Small intestine (tissue), 7 donors: ENCODE data around the gene TMX4. TPM values are rescaled to one million over a fixed set of nuclear protein-coding genes. Genes with fewer than 3 reads are reported as not detected.
A peak's percentile ranks its signal among the peaks of the same experiment; 100 is the strongest.

Source experiments
- DNase-seq, 2 donors: peaks; one replicate each; pipeline versions ENCODE4 v3.0.0 to v3.0.0-alpha.2; 2013
- FAIRE-seq: peaks from 2 replicates; lab custom pipeline; 2012; peaks lifted over from hg19 to GRCh38; lab: Jason Lieb, UNC
- H3K27ac ChIP-seq, 3 donors: one replicate each; pipeline ENCODE4 v1.5.1; 2013; ENCODE audit warnings: low read length in 2 of 3, mild to moderate bottlenecking in 2 of 3, control low read depth in 1 of 3, inconsistent platforms in 1 of 3, low read depth in 1 of 3, moderate library complexity in 1 of 3
- H3K27me3 ChIP-seq, 3 donors: one replicate each; pipeline ENCODE4 v1.6.1; 2013; ENCODE audit warnings: low read length in 3 of 3, inconsistent platforms in 1 of 3; ENCODE audit not compliant: control insufficient read depth in 3 of 3, insufficient read depth in 3 of 3
- H3K36me3 ChIP-seq, 3 donors: one replicate each; pipeline ENCODE4 v1.6.1; 2013; ENCODE audit warnings: low read length in 3 of 3, inconsistent platforms in 1 of 3, low read depth in 1 of 3, mild to moderate bottlenecking in 1 of 3, moderate library complexity in 1 of 3; ENCODE audit not compliant: control insufficient read depth in 3 of 3, insufficient read depth in 2 of 3
- H3K4me1 ChIP-seq, 3 donors: one replicate each; pipeline ENCODE4 v1.6.1; 2013; ENCODE audit warnings: low read length in 2 of 3, inconsistent platforms in 1 of 3, low read depth in 1 of 3, mild to moderate bottlenecking in 1 of 3, moderate library complexity in 1 of 3; ENCODE audit not compliant: control insufficient read depth in 3 of 3, insufficient read depth in 2 of 3
- H3K4me3 ChIP-seq, 3 donors: one replicate each; pipeline ENCODE4 v1.5.1; 2013; ENCODE audit warnings: low read length in 3 of 3, control low read depth in 1 of 3, inconsistent platforms in 1 of 3, low read depth in 1 of 3, mild to moderate bottlenecking in 1 of 3, moderate library complexity in 1 of 3
- H3K9me3 ChIP-seq, 2 donors: one replicate each; pipeline ENCODE4 v1.6.1; 2013; ENCODE audit warnings: low read depth in 1 of 2, low read length in 1 of 2; ENCODE audit not compliant: control insufficient read depth in 2 of 2, insufficient read depth in 1 of 2
- WGBS, 3 donors: extraction: QIAGEN DNeasy Blood & Tissue Kit; methylation state at CpG; one replicate each; pipeline ENCODE4 v1.1.7; 2013; 5-methylcytosine and 5-hydroxymethylcytosine counted together
- polyA plus RNA-seq, 4 donors: library from polyadenylated mRNA; stranded (reverse) in 3 of 4; unstranded in 1 of 4; fragments of 200-250 nt in 3 of 4; fragments of 120-200 nt in 1 of 4; gene quantifications; one replicate each; pipeline versions ENCODE4 v1.2.1 to v1.2.3, GENCODE V29; 2013
- donor health status: healthy with polysubstance abuse.
- donor health status: control.
- donor health status: control.
- donor health status: Bipolar disorder and iron deficiency.
- donor health status: healthy.

The TMX4 gene
- polyA plus RNA-seq, 4 donors, result 4.7 to 17.9 (median 10.7) TPM

GRCh38 chr20:8057871-8058270 lies 38.3 kb upstream of the TMX4 start:
- FAIRE-seq (no peak), DNase-seq (no peak)
- H3K36me3 ChIP-seq, result no peaks in the 10 kb centered on the region
- no peaks in the 10 kb centered on the region for H3K27me3 ChIP-seq
- H3K27ac ChIP-seq, result no peak overlapping the region
- no peaks in the 10 kb centered on the region for H3K9me3 ChIP-seq
- H3K4me3 ChIP-seq, result no peak overlapping the region
- 60 to 65% (median 62%) methylated on average over 3 of the region's 3 CpGs for WGBS, 3 donors
- H3K4me1 ChIP-seq, result no peaks in the 10 kb centered on the region

- WGBS, 3 donors, result 54 to 58% (median 57%) methylated on average over 3 of the region's 3 CpGs
- no peaks in the 10 kb centered on the region for H3K4me1 ChIP-seq
- H3K9me3 ChIP-seq, result no peaks in the 10 kb centered on the region
- FAIRE-seq, result no peak
- no peak overlapping the region for H3K27ac ChIP-seq
- DNase-seq, result no peak
- peaks cover 0 to 7% (median 2%) of the 10 kb centered on the region in 3 donors for H3K27me3 ChIP-seq
- H3K36me3 ChIP-seq, result no peaks in the 10 kb centered on the region
- H3K4me3 ChIP-seq, result no peak overlapping the region
Measured at GRCh38 chr20:8055096-8055495, 35.5 kb upstream of the TMX4 start.

GRCh38 chr20:8050157-8050837 lies 30.7 kb upstream of the TMX4 start:
- no peaks in the 10 kb centered on the region for H3K4me1 ChIP-seq
- DNase-seq (no peak), FAIRE-seq (no peak)
- H3K36me3 ChIP-seq, result no peaks in the 10 kb centered on the region
- WGBS, 3 donors, result 40 to 67% (median 48%) methylated on average over 10 of the region's 10 CpGs
- no peak overlapping the region for H3K4me3 ChIP-seq
- no peak overlapping the region for H3K27ac ChIP-seq
- peaks cover 0 to 9% (median 2%) of the 10 kb centered on the region in 3 donors for H3K27me3 ChIP-seq
- H3K9me3 ChIP-seq, result no peaks in the 10 kb centered on the region

GRCh38 chr20:8049310-8049709 lies 29.7 kb upstream of the TMX4 start:
- Histone ChIP-seq H3K27me3 (peaks cover 0 to 10% (median 2%) of the 10 kb centered on the region in 3 donors), H3K4me1 (no peaks in the 10 kb centered on the region), H3K4me3 (no peak overlapping the region), H3K9me3 (no peaks in the 10 kb centered on the region), H3K36me3 (no peaks in the 10 kb centered on the region), H3K27ac (no peak overlapping the region)
- 88 to 94% (median 90%) methylated on average over 3 of the region's 3 CpGs for whole genome bisulfite sequencing, 3 donors
- no peak for DNase-seq
- FAIRE-seq, result no peak

GRCh38 chr20:8045946-8046345 lies 26.4 kb upstream of the TMX4 start:
- no peaks in the 10 kb centered on the region for H3K36me3 ChIP-seq
- no peaks in the 10 kb centered on the region for H3K4me1 ChIP-seq
- no peak for FAIRE-seq
- H3K27me3 ChIP-seq, result peaks cover 0 to 10% (median 2%) of the 10 kb centered on the region in 3 donors
- H3K27ac ChIP-seq, result no peak overlapping the region
- H3K9me3 ChIP-seq, result no peaks in the 10 kb centered on the region
- no peak for DNase-seq
- H3K4me3 ChIP-seq, result no peak overlapping the region
- 75 to 83% (median 78%) methylated on average over 1 of the region's 1 CpG for WGBS, 3 donors

GRCh38 chr20:8043687-8044282 lies 24.2 kb upstream of the TMX4 start:
- Histone ChIP-seq H3K4me1 (peaks cover 0 to under 1% (median 0%) of the 10 kb centered on the region in 3 donors), H3K9me3 (no peaks in the 10 kb centered on the region), H3K36me3 (no peaks in the 10 kb centered on the region), H3K27ac (no peak overlapping the region), H3K4me3 (no peak overlapping the region), H3K27me3 (peaks cover 0 to 3% (median 0%) of the 10 kb centered on the region in 3 donors)
- 29 to 32% (median 31%) methylated on average over 13 of the region's 13 CpGs for WGBS, 3 donors
- peak; percentile 93 for FAIRE-seq
- DNase-seq, result peak; percentile 71 to 73

- FAIRE-seq, result no peak
Measured at GRCh38 chr20:8039042-8039441, 19.5 kb upstream of the TMX4 start.

GRCh38 chr20:8036771-8037170 lies 17.2 kb upstream of the TMX4 start:
- no peaks in the 10 kb centered on the region for H3K36me3 ChIP-seq
- WGBS, 3 donors, result 82 to 88% (median 86%) methylated on average over 2 of the region's 2 CpGs
- H3K4me3 ChIP-seq, result no peak overlapping the region
- no peak for DNase-seq
- H3K27ac ChIP-seq, result no peak overlapping the region
- H3K27me3 ChIP-seq, result peaks cover 0 to 2% (median 0%) of the 10 kb centered on the region in 3 donors
- H3K4me1 ChIP-seq, result peaks cover 0 to 3% (median 0%) of the 10 kb centered on the region in 3 donors
- FAIRE-seq, result no peak
- H3K9me3 ChIP-seq, result no peaks in the 10 kb centered on the region

More at GRCh38 chr20:8039042-8039441, 19.5 kb upstream of the TMX4 start:
- no peaks in the 10 kb centered on the region for H3K9me3 ChIP-seq
- no peaks in the 10 kb centered on the region for H3K36me3 ChIP-seq
- peak overlapping the region in 1 of 3 donors; percentile 32 for H3K27ac ChIP-seq
- H3K4me3 ChIP-seq, result no peak overlapping the region
- H3K27me3 ChIP-seq, result no peaks in the 10 kb centered on the region
- peak; percentile 85 to 95 for DNase-seq
- peaks cover 0 to 3% (median 0%) of the 10 kb centered on the region in 3 donors for H3K4me1 ChIP-seq
- WGBS, 3 donors, result 13 to 52% (median 39%) methylated on average over 2 of the region's 2 CpGs
